Activated naive CD8-positive, alpha-beta T cell treated with anti-CD3 and anti-CD28 coated beads, Interleukin-2, amount 50 U/mL, for 24 hours (primary cell): ENCODE results near the gene MPRIP.
"Not testable (repeated sequence)": the region's sequence is repeated elsewhere in the genome, so short reads cannot be mapped to it uniquely, and the experiment has no call there.

Source experiments
- ATAC-seq: fragments of 150-1000 bp; cut with Tn5 transposase; one replicate; pipeline ENCODE4 v1.10.0; 2021
- DNase-seq: peaks from one replicate; pipeline ENCODE4 v3.0.0; 2021
- H3K27ac Mint-ChIP-seq: one replicate; pipeline ENCODE4 v1.8.0; 2021; ENCODE audit warnings: mild to moderate bottlenecking, mixed read lengths
- H3K27me3 Mint-ChIP-seq: one replicate; pipeline ENCODE4 v1.8.0; 2021; ENCODE audit warnings: mixed read lengths
- H3K36me3 Mint-ChIP-seq: one replicate; pipeline ENCODE4 v1.8.0; 2021; ENCODE audit warnings: low read depth, mixed read lengths
- H3K4me1 Mint-ChIP-seq: one replicate; pipeline ENCODE4 v1.8.0; 2021; ENCODE audit warnings: mixed read lengths
- H3K4me3 Mint-ChIP-seq: one replicate; pipeline ENCODE4 v1.8.0; 2021; ENCODE audit warnings: mild to moderate bottlenecking, moderate library complexity, mixed read lengths
- H3K9me3 Mint-ChIP-seq: one replicate; pipeline ENCODE4 v1.8.0; 2021; ENCODE audit warnings: mixed read lengths

The MPRIP gene

GRCh38 chr17:17153071-17153470 is 110.8 kb downstream of the MPRIP start:
- Mint-ChIP-seq H3K27me3 (no peaks in the 10 kb centered on the region), H3K27ac (no peak overlapping the region), H3K9me3 (no peaks in the 10 kb centered on the region), H3K4me1 (peaks cover 38% of the 10 kb centered on the region), H3K4me3 (no peak overlapping the region), H3K36me3 (peaks cover 35% of the 10 kb centered on the region)
- ATAC-seq: no peak
- no peak for DNase-seq

- ATAC-seq: no peak
- H3K9me3 Mint-ChIP-seq: no peaks in the 10 kb centered on the region
- no peaks in the 10 kb centered on the region for H3K27me3 Mint-ChIP-seq
- H3K4me1 Mint-ChIP-seq: peaks cover 38% of the 10 kb centered on the region
- no peak overlapping the region for H3K27ac Mint-ChIP-seq
- H3K36me3 Mint-ChIP-seq: peaks cover 32% of the 10 kb centered on the region
- no peak overlapping the region for H3K4me3 Mint-ChIP-seq
- no peak for DNase-seq
Observed at GRCh38 chr17:17153709-17154108, 111.5 kb downstream of the MPRIP start.

GRCh38 chr17:17154556-17154955 is 112.3 kb downstream of the MPRIP start:
- DNase-seq: no peak
- ATAC-seq: no peak
- peaks cover 38% of the 10 kb centered on the region for H3K4me1 Mint-ChIP-seq
- no peaks in the 10 kb centered on the region for H3K9me3 Mint-ChIP-seq
- H3K27ac Mint-ChIP-seq: no peak overlapping the region
- peaks cover 37% of the 10 kb centered on the region for H3K36me3 Mint-ChIP-seq
- H3K27me3 Mint-ChIP-seq: no peaks in the 10 kb centered on the region
- no peak overlapping the region for H3K4me3 Mint-ChIP-seq

GRCh38 chr17:17154981-17155380 is 112.7 kb downstream of the MPRIP start:
- Mint-ChIP-seq H3K36me3 (peaks cover 37% of the 10 kb centered on the region), H3K9me3 (no peaks in the 10 kb centered on the region), H3K27ac (no peak overlapping the region), H3K4me1 (peaks cover 35% of the 10 kb centered on the region), H3K4me3 (no peak overlapping the region), H3K27me3 (no peaks in the 10 kb centered on the region)
- DNase-seq (no peak), ATAC-seq (no peak)

- Mint-ChIP-seq H3K36me3 (peaks cover 33% of the 10 kb centered on the region), H3K4me3 (no peak overlapping the region), H3K27me3 (no peaks in the 10 kb centered on the region), H3K9me3 (no peaks in the 10 kb centered on the region), H3K4me1 (peaks cover 29% of the 10 kb centered on the region), H3K27ac (no peak overlapping the region)
- DNase-seq (no peak), ATAC-seq (no peak)
Observed at GRCh38 chr17:17155568-17155967, 113.3 kb downstream of the MPRIP start.

GRCh38 chr17:17156107-17156506 is 113.8 kb downstream of the MPRIP start:
- H3K27ac Mint-ChIP-seq: no peak overlapping the region
- no peaks in the 10 kb centered on the region for H3K27me3 Mint-ChIP-seq
- DNase-seq (no peak), ATAC-seq (no peak)
- H3K36me3 Mint-ChIP-seq: peaks cover 33% of the 10 kb centered on the region
- no peaks in the 10 kb centered on the region for H3K9me3 Mint-ChIP-seq
- H3K4me1 Mint-ChIP-seq: peaks cover 26% of the 10 kb centered on the region
- H3K4me3 Mint-ChIP-seq: no peak overlapping the region

GRCh38 chr17:17156511-17156910 is 114.3 kb downstream of the MPRIP start:
- no peak for DNase-seq
- ATAC-seq: no peak
- no peak overlapping the region for H3K4me3 Mint-ChIP-seq
- H3K9me3 Mint-ChIP-seq: no peaks in the 10 kb centered on the region
- H3K4me1 Mint-ChIP-seq: peaks cover 22% of the 10 kb centered on the region
- no peak overlapping the region for H3K27ac Mint-ChIP-seq
- H3K36me3 Mint-ChIP-seq: peaks cover 32% of the 10 kb centered on the region
- no peaks in the 10 kb centered on the region for H3K27me3 Mint-ChIP-seq

GRCh38 chr17:17157041-17157440 is 114.8 kb downstream of the MPRIP start:
- Mint-ChIP-seq H3K4me3 (no peak overlapping the region), H3K36me3 (peaks cover 30% of the 10 kb centered on the region), H3K27ac (no peak overlapping the region), H3K27me3 (no peaks in the 10 kb centered on the region), H3K4me1 (peaks cover 19% of the 10 kb centered on the region), H3K9me3 (no peaks in the 10 kb centered on the region)
- no peak for ATAC-seq
- DNase-seq: no peak

GRCh38 chr17:17158506-17158905 is 116.2 kb downstream of the MPRIP start:
- not testable (repeated sequence) for DNase-seq, ATAC-seq, H3K9me3 Mint-ChIP-seq, H3K27me3 Mint-ChIP-seq, H3K4me3 Mint-ChIP-seq, H3K27ac Mint-ChIP-seq
- H3K4me1 Mint-ChIP-seq: peaks cover 12% of the 10 kb centered on the region
- H3K36me3 Mint-ChIP-seq: peaks cover 26% of the 10 kb centered on the region

- Mint-ChIP-seq H3K4me3 (no peak overlapping the region), H3K9me3 (no peaks in the 10 kb centered on the region), H3K4me1 (peaks cover 5% of the 10 kb centered on the region), H3K36me3 (peaks cover 20% of the 10 kb centered on the region), H3K27ac (no peak overlapping the region), H3K27me3 (no peaks in the 10 kb centered on the region)
- no peak for ATAC-seq
- no peak for DNase-seq
Observed at GRCh38 chr17:17159571-17159970, 117.3 kb downstream of the MPRIP start.

- no peaks in the 10 kb centered on the region for H3K27me3 Mint-ChIP-seq
- peaks cover 19% of the 10 kb centered on the region for H3K36me3 Mint-ChIP-seq
- H3K27ac Mint-ChIP-seq: no peak overlapping the region
Observed at GRCh38 chr17:17161121-17161520, 118.9 kb downstream of the MPRIP start.

GRCh38 chr17:17161759-17162158 is 119.5 kb downstream of the MPRIP start:
- ATAC-seq (no peak), DNase-seq (no peak)
- Mint-ChIP-seq H3K27ac (no peak overlapping the region), H3K9me3 (no peaks in the 10 kb centered on the region), H3K36me3 (peaks cover 21% of the 10 kb centered on the region), H3K4me1 (no peaks in the 10 kb centered on the region), H3K4me3 (no peak overlapping the region), H3K27me3 (no peaks in the 10 kb centered on the region)

More at GRCh38 chr17:17161121-17161520, 118.9 kb downstream of the MPRIP start:
- DNase-seq: no peak
- no peaks in the 10 kb centered on the region for H3K9me3 Mint-ChIP-seq
- ATAC-seq: no peak
- no peaks in the 10 kb centered on the region for H3K4me1 Mint-ChIP-seq
- no peak overlapping the region for H3K4me3 Mint-ChIP-seq

GRCh38 chr17:17164156-17164555 is 121.9 kb downstream of the MPRIP start:
- Mint-ChIP-seq H3K36me3 (peaks cover 21% of the 10 kb centered on the region), H3K4me1 (peaks cover 1% of the 10 kb centered on the region), H3K27ac (no peak overlapping the region), H3K9me3 (no peaks in the 10 kb centered on the region), H3K4me3 (no peak overlapping the region), H3K27me3 (no peaks in the 10 kb centered on the region)
- no peak for DNase-seq
- ATAC-seq: no peak

GRCh38 chr17:17164676-17165075 is 122.4 kb downstream of the MPRIP start:
- H3K36me3 Mint-ChIP-seq: peaks cover 16% of the 10 kb centered on the region

GRCh38 chr17:17165666-17166308 is 123.5 kb downstream of the MPRIP start:
- no peak for ATAC-seq
- Mint-ChIP-seq H3K27ac (no peak overlapping the region), H3K27me3 (no peaks in the 10 kb centered on the region), H3K9me3 (no peaks in the 10 kb centered on the region), H3K36me3 (peaks cover 14% of the 10 kb centered on the region), H3K4me3 (no peak overlapping the region), H3K4me1 (peaks cover 7% of the 10 kb centered on the region)
- no peak for DNase-seq

More at GRCh38 chr17:17164676-17165075, 122.4 kb downstream of the MPRIP start:
- ATAC-seq (no peak), DNase-seq (no peak)
- Mint-ChIP-seq H3K4me1 (peaks cover 2% of the 10 kb centered on the region), H3K9me3 (no peaks in the 10 kb centered on the region), H3K4me3 (no peak overlapping the region), H3K27ac (no peak overlapping the region), H3K27me3 (no peaks in the 10 kb centered on the region)

- ATAC-seq (no peak), DNase-seq (no peak)
- Mint-ChIP-seq H3K27me3 (no peaks in the 10 kb centered on the region), H3K36me3 (peaks cover 17% of the 10 kb centered on the region), H3K9me3 (no peaks in the 10 kb centered on the region), H3K4me3 (no peak overlapping the region), H3K27ac (no peak overlapping the region), H3K4me1 (peaks cover 11% of the 10 kb centered on the region)
Observed at GRCh38 chr17:17166446-17166845, 124.2 kb downstream of the MPRIP start.
